HepG2 (cell line): ENCODE data around the gene COQ3. TPM values are rescaled to one million over a fixed set of nuclear protein-coding genes. Genes with fewer than 3 reads are reported as not detected.

ENCODE experiments used
- ATAC-seq: fragments of 200-7000 bp; cut with Tn5 transposase; 3 replicates; pipeline ENCODE4 v1.9.1; 2020; ENCODE audit warnings: mild to moderate bottlenecking, moderate library complexity
- BruUV-seq: library from RNA; stranded (reverse); fragments of 400-500 nt; replicated peaks from 2 replicates; lab custom pipeline; 2021; lab: Mats Ljungman, UMichigan
- CTCF ChIA-PET: fragments of 300-600 bp; formaldehyde crosslinking; extraction: SDS; loops from one replicate; lab custom pipeline; 2021; ENCODE audit warnings: low total read pairs, inconsistent platforms, low intra/inter-chr PET ratio; lab: Yijun Ruan, JAX
- POLR2A ChIA-PET: fragments of 350-600 bp; sonication (Branson Sonifier 250); formaldehyde crosslinking; loops from one replicate; lab custom pipeline; 2020; ENCODE audit warnings: antibody characterized with exemption, inconsistent platforms; lab: Yijun Ruan, JAX
- DNase-seq: peaks from one replicate; pipeline ENCODE4 v3.0.0-alpha.2; 2015; ENCODE audit warnings: low spot score
- FAIRE-seq: peaks from 3 replicates; lab custom pipeline; 2011; peaks lifted over from hg19 to GRCh38; lab: Jason Lieb, UNC
- H2AFZ ChIP-seq: one replicate; pipeline ENCODE4 v1.6.1; 2011; ENCODE audit warnings: low read length, inconsistent platforms
- H3K27ac ChIP-seq: fragments of 300-600 bp; 3 replicates; pipeline ENCODE4 v1.8.0; 2011; ENCODE audit warnings: mixed run types, mild to moderate bottlenecking, mixed read lengths, low read length, inconsistent platforms; ENCODE audit not compliant: insufficient read depth; ENCODE audit errors: extremely low read length
- H3K27me3 ChIP-seq, 2 experiments: fragments of 200-600 bp in 1 of 2; 2 replicates in 1 of 2; 3 replicates in 1 of 2; pipeline versions ENCODE4 v1.6.0 to v1.8.0; 2011; ENCODE audit warnings: low read length in 2 of 2, mild to moderate bottlenecking in 2 of 2, moderate library complexity in 2 of 2, inconsistent platforms in 1 of 2; ENCODE audit not compliant: insufficient read depth in 2 of 2, control insufficient read depth in 1 of 2
- H3K36me3 ChIP-seq, 2 experiments: fragments of 200-600 bp in 1 of 2; replicated peaks in 1 of 2; 2 replicates in 1 of 2; 3 replicates in 1 of 2; pipeline versions ENCODE4 v1.5.1 to v1.8.0; 2011; ENCODE audit warnings: low read length in 2 of 2, inconsistent platforms in 1 of 2; ENCODE audit not compliant: insufficient read depth in 2 of 2, control insufficient read depth in 1 of 2
- H3K4me1 ChIP-seq: 2 replicates; pipeline ENCODE4 v1.5.1; 2012; ENCODE audit warnings: low read length, inconsistent platforms; ENCODE audit not compliant: insufficient read depth
- H3K4me2 ChIP-seq: 2 replicates; pipeline ENCODE4 v1.6.0; 2011; ENCODE audit warnings: low read depth, low read length, inconsistent platforms
- H3K4me3 ChIP-seq, 3 experiments: fragments of 200-600 bp in 1 of 3; sonication (generic), shearing (Covaris generic) in 1 of 3; replicated peaks in 1 of 3; 2 replicates each; pipeline ENCODE4 v1.5.1; 2011 to 2016; ENCODE audit warnings: low read length in 3 of 3, inconsistent platforms in 2 of 3, low read depth in 2 of 3, mild to moderate bottlenecking in 2 of 3, control low read depth in 1 of 3, mixed read lengths in 1 of 3; ENCODE audit not compliant: insufficient read depth in 1 of 3
- H3K79me2 ChIP-seq: one replicate; pipeline ENCODE4 v1.6.1; 2011; ENCODE audit warnings: low read length, inconsistent platforms; ENCODE audit not compliant: insufficient read depth
- H3K9ac ChIP-seq: 2 replicates; pipeline ENCODE4 v1.6.0; 2011; ENCODE audit warnings: mild to moderate bottlenecking, low read depth, low read length, inconsistent platforms; ENCODE audit not compliant: insufficient read depth
- H3K9me3 ChIP-seq: 2 replicates; pipeline ENCODE4 v1.5.1; 2012; ENCODE audit warnings: mild to moderate bottlenecking, low read length
- H4K20me1 ChIP-seq: 2 replicates; pipeline ENCODE4 v1.6.0; 2011; ENCODE audit warnings: inconsistent platforms, mild to moderate bottlenecking, low read length, moderate library complexity; ENCODE audit not compliant: insufficient read depth
- KDM2A ChIP-seq: sonication (generic); formaldehyde crosslinking; IDR thresholded peaks from 2 replicates; pipeline ENCODE4 v1.4.0; 2020; ENCODE audit warnings: low read depth, missing genetic modification reagents, borderline replicate concordance
- KDM5B ChIP-seq: sonication (generic); formaldehyde crosslinking; IDR thresholded peaks from 2 replicates; pipeline ENCODE4 v1.4.0; 2020; ENCODE audit warnings: missing genetic modification reagents, mild to moderate bottlenecking, borderline replicate concordance
- TCF7 ChIP-seq: sonication (generic); IDR thresholded peaks from 2 replicates; pipeline ENCODE4 v1.6.1; 2016; ENCODE audit warnings: antibody characterized with exemption, low read depth
- ZFP91 ChIP-seq: sonication (generic); formaldehyde crosslinking; IDR thresholded peaks from 2 replicates; pipeline ENCODE4 v1.9.0; 2022; ENCODE audit warnings: missing genetic modification reagents, mild to moderate bottlenecking, borderline replicate concordance
- ZSCAN9 ChIP-seq: IDR thresholded peaks from 2 replicates; pipeline ENCODE4 v1.6.1; 2016; ENCODE audit warnings: borderline replicate concordance
- WGBS: methylation state at CpG from one replicate; pipeline ENCODE4 v1.1.6; 2017; ENCODE audit warnings: low lambda C conversion rate; 5-methylcytosine and 5-hydroxymethylcytosine counted together
- in situ Hi-C: cut with HindIII; loops from 2 replicates; pipeline ENCODE4 v1.10.0; 2017; ENCODE audit warnings: low pct_unique_long_range_greater_than_20kb; ENCODE audit not compliant: extremely low pct_ligation_motif_present
- intact Hi-C: fragments of 100-400 bp; cut with micrococcal nuclease; formaldehyde crosslinking; loops from one replicate; pipeline ENCODE4 v1.10.0; 2022; ENCODE audit not compliant: unreplicated experiment
- polyA plus RNA-seq, 8 experiments: library from polyadenylated mRNA; depleted of rRNA in 3 of 8; stranded (reverse) in 7 of 8; unstranded in 1 of 8; fragments of >200 nt; fragmentation: Illumina TruSeq in 4 of 8; extraction: Trizol in 4 of 8; gene quantifications; 2 replicates each; pipeline versions ENCODE4 v1.2.1 to v1.2.3, GENCODE V29; 2011 to 2016; ENCODE audit warnings: low read depth in 4 of 8, missing spikeins in 1 of 8, mixed read lengths in 1 of 8; ENCODE audit not compliant: insufficient read depth in 1 of 8
- total RNA-seq, 5 experiments: library from RNA; depleted of rRNA; stranded (reverse); fragments of >200 nt; fragmentation: Illumina TruSeq; extraction: Trizol; gene quantifications; 2 replicates each; pipeline ENCODE4 v1.2.3, GENCODE V29; 2016; ENCODE audit warnings: low read depth in 1 of 5
- TF ChIP-seq, protein P1 (sequence below): sonication (generic); formaldehyde crosslinking; IDR thresholded peaks from 2 replicates; pipeline ENCODE4 v1.5.1; 2020; ENCODE audit warnings: missing genetic modification reagents, mild to moderate bottlenecking, borderline replicate concordance

COQ3 gene
- total and polyA plus RNA-seq, 2 of the 13 experiments (the other 11 are each of a cell fraction or from before 2014, with no cell fraction given) = 5.3 to 20.5 TPM

- no peaks in the 10 kb centered on the region; a peak in 1 of 5 replicates for H3K27me3 ChIP-seq
- TF ChIP-seq KDM2A (CRISPR knock-in tag) (no peak), TCF7 (no peak), ZFP91 (CRISPR knock-in tag) (no peak), KDM5B (CRISPR knock-in tag) (no peak), ZSCAN9 (CRISPR knock-in tag) (no peak)
- TF ChIP-seq, protein P1, sequence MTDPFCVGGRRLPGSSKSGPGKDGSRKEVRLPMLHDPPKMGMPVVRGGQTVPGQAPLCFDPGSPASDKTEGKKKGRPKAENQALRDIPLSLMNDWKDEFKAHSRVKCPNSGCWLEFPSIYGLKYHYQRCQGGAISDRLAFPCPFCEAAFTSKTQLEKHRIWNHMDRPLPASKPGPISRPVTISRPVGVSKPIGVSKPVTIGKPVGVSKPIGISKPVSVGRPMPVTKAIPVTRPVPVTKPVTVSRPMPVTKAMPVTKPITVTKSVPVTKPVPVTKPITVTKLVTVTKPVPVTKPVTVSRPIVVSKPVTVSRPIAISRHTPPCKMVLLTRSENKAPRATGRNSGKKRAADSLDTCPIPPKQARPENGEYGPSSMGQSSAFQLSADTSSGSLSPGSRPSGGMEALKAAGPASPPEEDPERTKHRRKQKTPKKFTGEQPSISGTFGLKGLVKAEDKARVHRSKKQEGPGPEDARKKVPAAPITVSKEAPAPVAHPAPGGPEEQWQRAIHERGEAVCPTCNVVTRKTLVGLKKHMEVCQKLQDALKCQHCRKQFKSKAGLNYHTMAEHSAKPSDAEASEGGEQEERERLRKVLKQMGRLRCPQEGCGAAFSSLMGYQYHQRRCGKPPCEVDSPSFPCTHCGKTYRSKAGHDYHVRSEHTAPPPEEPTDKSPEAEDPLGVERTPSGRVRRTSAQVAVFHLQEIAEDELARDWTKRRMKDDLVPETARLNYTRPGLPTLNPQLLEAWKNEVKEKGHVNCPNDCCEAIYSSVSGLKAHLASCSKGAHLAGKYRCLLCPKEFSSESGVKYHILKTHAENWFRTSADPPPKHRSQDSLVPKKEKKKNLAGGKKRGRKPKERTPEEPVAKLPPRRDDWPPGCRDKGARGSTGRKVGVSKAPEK (CRISPR knock-in tag) = no peak
- ATAC-seq (no peak), DNase-seq (no peak), FAIRE-seq (no peak)
- peaks cover 83% of the 10 kb centered on the region for H3K79me2 ChIP-seq
- BruUV-seq = no TSS peak
- no peak overlapping the region for H2AFZ ChIP-seq
- in situ Hi-C loops (no loop called here), intact Hi-C loops (loop anchor here (5.0 kb wide), 1 partner anchor 476 kb away; the partner anchor contains the start of gene FBXL4)
- peaks cover 45% of the 10 kb centered on the region for H4K20me1 ChIP-seq
- WGBS = 97% methylated on average over 6 of the region's 6 CpGs
- peaks cover 53% of the 10 kb centered on the region for H3K4me1 ChIP-seq
- H3K36me3 ChIP-seq = peaks cover 2 to 12% of the 10 kb centered on the region in 2 experiments
- peak overlapping the region; percentile 89; the same call in 1 of the 2 replicates for H3K4me2 ChIP-seq
- POLR2A ChIA-PET = interaction anchor here (4.0 kb wide), 1 partner anchor 28 kb away, joined by 75 read pairs; the partner anchor contains the start of gene COQ3
- CTCF ChIA-PET = no interaction called here
- H3K9me3 ChIP-seq = no peaks in the 10 kb centered on the region
- H3K9ac ChIP-seq = no peak overlapping the region
- H3K27ac ChIP-seq = no peak overlapping the region
- H3K4me3 ChIP-seq = no peak overlapping the region
Observed at GRCh38 chr6:99422912-99423311, 28.9 kb upstream of the COQ3 start.
